IPS-15b (cell line): ENCODE data around the gene SIX1.

ENCODE experiments used
- H3K27me3 ChIP-seq: one replicate; pipeline ENCODE4 v1.6.1; 2013; ENCODE audit warnings: low read length; ENCODE audit not compliant: control insufficient read depth, insufficient read depth
- H3K36me3 ChIP-seq: one replicate; pipeline ENCODE4 v1.6.1; 2013; ENCODE audit warnings: low read length; ENCODE audit not compliant: control insufficient read depth, insufficient read depth
- H3K4me1 ChIP-seq: one replicate; pipeline ENCODE4 v1.6.1; 2013; ENCODE audit warnings: mild to moderate bottlenecking, low read length; ENCODE audit not compliant: control insufficient read depth, insufficient read depth
- H3K4me3 ChIP-seq: one replicate; pipeline ENCODE4 v1.5.1; 2013; ENCODE audit warnings: low read depth, low read length
- H3K9ac ChIP-seq: one replicate; pipeline ENCODE4 v1.6.1; 2013; ENCODE audit warnings: low read depth, mild to moderate bottlenecking, low read length
- H3K9me3 ChIP-seq: one replicate; pipeline ENCODE4 v1.6.1; 2013; ENCODE audit warnings: mild to moderate bottlenecking, low read length; ENCODE audit not compliant: control insufficient read depth, insufficient read depth

The SIX1 gene

GRCh38 chr14:60665177-60665550, 15.9 kb upstream of the SIX1 start:
- H3K9ac ChIP-seq, result no peak overlapping the region
- H3K4me1 ChIP-seq, result no peaks in the 10 kb centered on the region
- H3K9me3 ChIP-seq, result no peaks in the 10 kb centered on the region
- peaks cover 5% of the 10 kb centered on the region for H3K27me3 ChIP-seq
- H3K36me3 ChIP-seq, result no peaks in the 10 kb centered on the region
- no peak overlapping the region for H3K4me3 ChIP-seq

GRCh38 chr14:60662982-60663381, 13.7 kb upstream of the SIX1 start:
- no peaks in the 10 kb centered on the region for H3K36me3 ChIP-seq
- peaks cover 26% of the 10 kb centered on the region for H3K27me3 ChIP-seq
- H3K4me1 ChIP-seq, result peaks cover 4% of the 10 kb centered on the region
- no peak overlapping the region for H3K9ac ChIP-seq
- H3K4me3 ChIP-seq, result no peak overlapping the region
- no peaks in the 10 kb centered on the region for H3K9me3 ChIP-seq

GRCh38 chr14:60661721-60662120, 12.4 kb upstream of the SIX1 start:
- Histone ChIP-seq H3K27me3 (peaks cover 35% of the 10 kb centered on the region), H3K9ac (no peak overlapping the region), H3K4me3 (no peak overlapping the region), H3K4me1 (peaks cover 4% of the 10 kb centered on the region), H3K9me3 (no peaks in the 10 kb centered on the region), H3K36me3 (no peaks in the 10 kb centered on the region)

- H3K27me3 ChIP-seq, result peaks cover 62% of the 10 kb centered on the region
- H3K36me3 ChIP-seq, result no peaks in the 10 kb centered on the region
- peaks cover 12% of the 10 kb centered on the region for H3K4me1 ChIP-seq
- no peak overlapping the region for H3K9ac ChIP-seq
- H3K9me3 ChIP-seq, result no peaks in the 10 kb centered on the region
- H3K4me3 ChIP-seq, result no peak overlapping the region
Measured at GRCh38 chr14:60658909-60659585, 9.8 kb upstream of the SIX1 start.

GRCh38 chr14:60658211-60658690, 9.0 kb upstream of the SIX1 start:
- Histone ChIP-seq H3K4me3 (peak overlapping the region; percentile 80), H3K9me3 (no peaks in the 10 kb centered on the region), H3K9ac (no peak overlapping the region), H3K36me3 (no peaks in the 10 kb centered on the region), H3K27me3 (peaks cover 70% of the 10 kb centered on the region), H3K4me1 (peaks cover 12% of the 10 kb centered on the region)

- Histone ChIP-seq H3K9me3 (no peaks in the 10 kb centered on the region), H3K36me3 (no peaks in the 10 kb centered on the region), H3K27me3 (peaks cover 76% of the 10 kb centered on the region), H3K4me1 (peaks cover 12% of the 10 kb centered on the region), H3K9ac (peak overlapping the region; percentile 74), H3K4me3 (peak overlapping the region; percentile 80)
Measured at GRCh38 chr14:60657456-60658210, 8.4 kb upstream of the SIX1 start.

GRCh38 chr14:60656686-60657455, 7.6 kb upstream of the SIX1 start:
- Histone ChIP-seq H3K9ac (peak overlapping the region; percentile 74), H3K4me1 (peaks cover 14% of the 10 kb centered on the region), H3K9me3 (no peaks in the 10 kb centered on the region), H3K4me3 (peak overlapping the region; percentile 80), H3K27me3 (peaks cover 83% of the 10 kb centered on the region), H3K36me3 (no peaks in the 10 kb centered on the region)

- H3K9ac ChIP-seq, result no peak overlapping the region
- peaks cover 91% of the 10 kb centered on the region for H3K27me3 ChIP-seq
- H3K4me3 ChIP-seq, result peak overlapping the region; percentile 80
- H3K4me1 ChIP-seq, result peaks cover 16% of the 10 kb centered on the region
- no peaks in the 10 kb centered on the region for H3K36me3 ChIP-seq
- no peaks in the 10 kb centered on the region for H3K9me3 ChIP-seq
Measured at GRCh38 chr14:60655898-60656685, 6.8 kb upstream of the SIX1 start.

- Histone ChIP-seq H3K4me3 (peak overlapping the region; percentile 80), H3K9ac (no peak overlapping the region), H3K4me1 (peaks cover 16% of the 10 kb centered on the region)
Measured at GRCh38 chr14:60655119-60655897, 6.0 kb upstream of the SIX1 start.

GRCh38 chr14:60654334-60654821, 5.1 kb upstream of the SIX1 start:
- Histone ChIP-seq H3K36me3 (no peaks in the 10 kb centered on the region), H3K27me3 (peaks cover 96% of the 10 kb centered on the region), H3K4me1 (peaks cover 20% of the 10 kb centered on the region), H3K4me3 (peak overlapping the region; percentile 35), H3K9ac (no peak overlapping the region), H3K9me3 (no peaks in the 10 kb centered on the region)

More at GRCh38 chr14:60655119-60655897, 6.0 kb upstream of the SIX1 start:
- Histone ChIP-seq H3K27me3 (peaks cover 94% of the 10 kb centered on the region), H3K9me3 (no peaks in the 10 kb centered on the region), H3K36me3 (no peaks in the 10 kb centered on the region)
